ENCODE results near the gene PRSS33.

The PRSS33 gene

GRCh38 chr16:2799205-2799858, 12.0 kb upstream of the PRSS33 start:
- DNase-seq (ENCODE audit: low spot score): no peak

- DNase-seq (ENCODE audit: low spot score): no peak
Observed at GRCh38 chr16:2798723-2799204, 11.4 kb upstream of the PRSS33 start.

DNA sequence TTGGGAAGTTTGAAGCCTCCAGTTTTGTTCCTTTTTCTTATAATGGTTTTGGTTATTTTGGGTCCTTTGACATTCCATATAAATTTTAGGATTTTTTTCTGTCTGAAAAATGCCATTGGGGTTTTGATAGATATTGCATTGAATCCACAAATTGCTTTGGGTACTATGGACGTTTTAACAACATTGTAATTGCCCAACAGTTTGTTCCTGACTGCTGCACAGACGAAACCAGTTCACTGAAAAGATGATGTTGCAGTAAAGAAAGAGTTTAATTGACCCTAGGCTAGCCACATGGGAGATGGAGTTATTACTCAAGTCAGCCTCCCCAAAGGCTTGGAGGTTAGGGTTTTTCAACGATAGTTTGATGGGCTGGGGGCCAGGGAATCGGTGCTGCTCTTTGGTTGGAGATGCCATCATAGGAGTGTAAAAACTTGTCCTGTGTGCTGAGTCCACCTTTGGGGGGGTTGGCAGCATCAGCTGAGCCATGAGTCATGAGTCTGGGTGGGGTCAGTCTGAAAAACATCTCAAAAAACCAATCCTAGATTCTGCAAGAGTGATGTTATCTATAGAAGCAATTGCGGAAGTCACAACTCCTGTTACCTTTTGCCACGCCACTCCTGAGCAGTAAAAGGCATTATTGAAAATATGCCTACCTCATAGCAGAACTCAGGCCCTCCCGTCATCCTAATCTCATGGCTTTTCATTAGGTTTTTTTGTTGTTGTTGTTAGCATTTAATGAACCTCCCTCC, 8.2 kb upstream of the PRSS33 start:
- DNase-seq (ENCODE audit: low spot score): no peak

GRCh38 chr16:2792940-2793339, 5.6 kb upstream of the PRSS33 start:
- no peak for DNase-seq (ENCODE audit: low spot score)

GRCh38 chr16:2791174-2791573, 3.8 kb upstream of the PRSS33 start:
- DNase-seq (ENCODE audit: low spot score): no peak

GRCh38 chr16:2790631-2791030, 3.3 kb upstream of the PRSS33 start:
- no peak for DNase-seq (ENCODE audit: low spot score)

DNA sequence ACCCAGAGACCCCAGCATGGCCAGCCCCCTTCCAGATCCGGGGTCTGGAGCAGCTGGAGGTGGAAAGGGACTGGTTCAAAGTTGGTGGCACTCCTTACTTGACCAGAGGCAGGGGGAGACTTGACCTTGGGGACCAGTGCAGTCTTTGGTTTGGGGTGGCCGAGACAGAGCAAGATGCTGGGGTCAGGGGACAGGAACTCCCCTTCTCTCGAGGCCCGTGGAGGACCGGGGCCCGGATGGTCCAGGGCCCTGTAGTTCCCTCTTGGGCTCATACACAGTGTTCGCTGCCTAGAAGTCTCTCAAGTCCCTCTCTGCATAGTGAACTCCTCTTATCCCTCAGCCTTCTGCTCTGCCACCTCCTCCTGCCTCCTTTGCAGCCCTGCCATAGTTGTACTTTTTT, 601 bp upstream of the PRSS33 start:
- DNase-seq (ENCODE audit: low spot score): no peak

GRCh38 chr16:2786826-2787151, 571 bp downstream of the PRSS33 start:
- DNase-seq (ENCODE audit: low spot score): no peak

- DNase-seq (ENCODE audit: low spot score): no peak
Observed at GRCh38 chr16:2786061-2786825, 1.1 kb downstream of the PRSS33 start.

DNA sequence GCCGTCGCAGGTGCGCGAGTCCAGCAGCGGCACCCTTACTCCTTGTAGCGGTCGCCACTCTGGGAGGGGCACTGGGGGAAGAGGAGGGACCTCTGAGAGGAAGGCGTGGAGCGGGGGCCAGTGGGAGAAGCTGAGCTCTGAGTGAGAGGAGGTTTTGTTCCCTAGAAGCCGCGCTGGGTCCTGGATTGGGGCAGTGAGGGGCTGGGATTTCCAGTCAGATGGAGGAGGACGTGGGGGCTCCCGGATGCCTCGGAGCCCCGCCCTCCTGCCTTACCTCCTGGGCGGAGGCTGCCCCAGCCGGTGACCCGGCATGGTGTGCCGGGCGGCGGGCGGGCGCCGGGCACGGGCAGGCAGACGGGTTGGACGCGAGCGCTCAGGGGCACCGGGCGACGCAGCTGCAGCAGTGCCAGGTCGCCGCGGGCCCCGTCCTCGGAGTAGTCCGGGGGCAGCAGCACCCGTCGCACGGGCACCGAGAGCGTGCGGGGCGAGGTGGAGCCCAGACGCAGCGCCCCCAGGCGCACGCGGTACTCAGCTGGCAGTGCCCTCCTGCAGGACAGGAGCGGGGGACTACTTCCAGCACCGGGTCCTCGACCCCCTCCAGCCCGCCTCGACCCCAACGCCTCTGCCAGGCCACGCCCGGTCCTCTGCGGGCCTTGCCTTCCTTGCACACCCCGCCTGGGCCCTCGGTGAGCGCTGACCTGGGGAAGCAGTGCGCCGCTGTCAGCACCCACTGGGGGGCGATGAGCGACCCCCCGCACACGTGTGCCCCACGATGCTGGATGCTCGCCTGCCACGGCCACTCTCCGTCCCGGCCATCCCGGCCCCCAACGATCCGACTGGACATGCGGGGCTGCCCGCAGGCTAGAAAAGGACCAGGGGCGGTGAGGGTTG, 2.0 kb downstream of the PRSS33 start:
- DNase-seq (ENCODE audit: low spot score): peak; percentile 16

- no peak for DNase-seq (ENCODE audit: low spot score)
Observed at GRCh38 chr16:2784358-2785100, 2.8 kb downstream of the PRSS33 start.

- no peak for DNase-seq (ENCODE audit: low spot score)
Observed at GRCh38 chr16:2783581-2784357, 3.6 kb downstream of the PRSS33 start.

DNA sequence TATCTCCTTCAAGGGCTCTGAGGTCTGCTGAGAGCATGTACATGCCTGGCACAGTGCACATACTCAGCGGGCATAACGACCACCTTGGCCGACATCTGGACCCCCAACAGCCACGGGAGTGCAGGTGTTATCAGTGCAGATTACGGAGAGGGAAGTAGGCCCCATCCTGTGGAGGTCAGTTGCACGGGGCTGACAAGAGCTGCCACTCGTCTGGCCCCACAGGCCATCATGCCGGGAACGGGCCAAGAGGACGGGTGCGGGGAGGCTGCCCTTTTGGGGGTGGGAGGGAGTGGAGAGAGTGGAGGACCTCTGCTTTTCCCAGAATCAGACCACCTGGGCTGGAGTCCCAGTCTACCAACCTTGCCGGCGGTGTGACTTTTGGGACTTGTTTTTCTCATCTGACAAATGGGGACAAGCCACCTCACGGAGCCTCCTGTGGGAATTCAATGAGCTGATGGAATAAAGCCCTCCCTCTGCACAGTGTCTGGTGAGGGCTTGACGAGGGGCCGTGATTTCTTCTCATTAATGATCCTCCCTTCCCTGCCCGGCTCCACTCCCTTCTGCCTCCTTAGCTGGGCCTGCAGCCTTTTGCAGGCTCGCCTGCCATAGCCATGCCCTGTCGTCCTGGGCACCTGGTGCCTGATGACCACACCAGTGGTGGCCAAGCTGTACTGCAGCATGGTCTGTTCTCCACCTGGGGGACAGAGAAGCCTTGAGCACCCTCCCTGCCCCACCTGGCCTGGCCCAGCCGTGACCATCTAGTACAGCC, 4.6 kb downstream of the PRSS33 start:
- DNase-seq (ENCODE audit: low spot score): no peak

- DNase-seq (ENCODE audit: low spot score): no peak
Observed at GRCh38 chr16:2779978-2780898, 7.1 kb downstream of the PRSS33 start.

DNA sequence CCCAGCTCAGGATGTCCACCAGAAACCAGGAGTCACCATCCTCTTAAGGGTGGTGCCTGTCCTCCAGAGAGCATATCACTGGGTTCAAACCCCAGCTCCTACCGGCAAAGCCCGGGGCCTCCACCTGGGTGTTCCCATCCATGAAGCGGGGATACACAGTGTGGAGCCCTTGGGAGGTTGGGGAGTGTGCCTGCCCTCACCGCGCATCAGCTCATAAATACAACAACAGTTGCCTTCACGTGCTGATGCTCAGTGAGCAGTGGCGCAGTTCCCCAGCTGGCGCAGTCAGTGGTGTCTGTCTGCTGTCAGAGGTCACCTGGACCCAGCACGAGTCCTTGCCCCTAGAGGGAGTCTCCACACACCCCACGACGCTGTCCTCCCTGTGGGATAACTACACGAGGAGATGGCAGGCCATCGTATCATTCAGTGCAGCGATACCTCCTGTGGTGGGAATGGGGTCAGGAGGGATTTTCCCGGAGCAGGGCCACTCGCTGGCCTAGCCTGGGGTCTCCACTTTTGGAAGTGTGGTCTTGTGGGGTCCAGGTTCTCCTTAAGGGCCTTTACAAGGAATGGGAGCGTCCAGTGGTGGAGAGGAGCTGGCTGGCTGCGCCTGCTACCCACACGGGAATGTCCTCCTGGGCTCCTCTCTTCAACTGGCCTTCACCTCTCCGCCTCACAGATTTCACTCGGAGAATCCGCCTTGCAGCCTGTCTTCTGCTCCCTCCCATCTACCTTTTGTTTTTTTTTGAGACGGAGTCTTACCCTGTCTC, 8.0 kb downstream of the PRSS33 start:
- no peak for DNase-seq (ENCODE audit: low spot score)

- no peak for DNase-seq (ENCODE audit: low spot score)
Observed at GRCh38 chr16:2778630-2778958, 8.8 kb downstream of the PRSS33 start.

GRCh38 chr16:2777903-2778629, 9.3 kb downstream of the PRSS33 start:
- peak; percentile 31 for DNase-seq (ENCODE audit: low spot score)
